Mucosa of stomach (tissue), 1 donor: ENCODE measurements around the gene LZTR1.
A peak's percentile ranks its signal among the peaks of the same experiment; 100 is the strongest.
"Not testable (repeated sequence)": the region's sequence is repeated elsewhere in the genome, so short reads cannot be mapped to it uniquely, and the experiment has no call there.

Experiments
- H3K27me3 ChIP-seq: one replicate; pipeline ENCODE4 v1.7.0; 2013; ENCODE audit warnings: mild to moderate bottlenecking, low read length; ENCODE audit not compliant: control insufficient read depth, insufficient read depth
- H3K36me3 ChIP-seq: one replicate; pipeline ENCODE4 v1.7.0; 2013; ENCODE audit warnings: low read length; ENCODE audit not compliant: control insufficient read depth, insufficient read depth
- H3K4me1 ChIP-seq: one replicate; pipeline ENCODE4 v1.7.0; 2013; ENCODE audit warnings: mild to moderate bottlenecking, low read length; ENCODE audit not compliant: control insufficient read depth, insufficient read depth
- H3K4me3 ChIP-seq: one replicate; pipeline ENCODE4 v1.7.0; 2013; ENCODE audit warnings: low read length
- H3K9ac ChIP-seq: one replicate; pipeline ENCODE4 v1.7.0; 2013; ENCODE audit warnings: mild to moderate bottlenecking, low read length, moderate library complexity
- H3K9me3 ChIP-seq: one replicate; pipeline ENCODE4 v1.7.0; 2013; ENCODE audit warnings: mild to moderate bottlenecking, low read length, moderate library complexity; ENCODE audit not compliant: control insufficient read depth
- donor health status: Pancreatic carcinoma.

LZTR1 gene

GRCh38 chr22:20999350-21000206 is 17.5 kb downstream of the LZTR1 start:
- Histone ChIP-seq H3K27me3 (no peaks in the 10 kb centered on the region), H3K9ac (no peak overlapping the region), H3K4me1 (peaks cover 36% of the 10 kb centered on the region), H3K9me3 (no peaks in the 10 kb centered on the region), H3K4me3 (no peak overlapping the region), H3K36me3 (peaks cover 19% of the 10 kb centered on the region)

GRCh38 chr22:21000207-21000986 is 18.3 kb downstream of the LZTR1 start:
- Histone ChIP-seq H3K9ac (peak overlapping the region; percentile 91), H3K4me1 (peaks cover 36% of the 10 kb centered on the region), H3K36me3 (peaks cover 19% of the 10 kb centered on the region), H3K27me3 (no peaks in the 10 kb centered on the region), H3K4me3 (peak overlapping the region; percentile 70), H3K9me3 (no peaks in the 10 kb centered on the region)

GRCh38 chr22:21000987-21001600 is 19.0 kb downstream of the LZTR1 start:
- Histone ChIP-seq H3K4me3 (peak overlapping the region; percentile 70), H3K9ac (peak overlapping the region; percentile 91), H3K4me1 (peaks cover 36% of the 10 kb centered on the region), H3K27me3 (no peaks in the 10 kb centered on the region), H3K9me3 (no peaks in the 10 kb centered on the region), H3K36me3 (peaks cover 19% of the 10 kb centered on the region)

GRCh38 chr22:21001601-21002325 is 19.7 kb downstream of the LZTR1 start, which contains the start of gene THAP7:
Gene THAP7 (minus strand): TSS chr22:21002118. CDS start chr22:21001911, 207 bp downstream.
- peak within 1 kb of the TSS; percentile 70 for H3K4me3 ChIP-seq
- H3K36me3 ChIP-seq, result peaks cover 17% of the 10 kb centered on the region
- H3K9me3 ChIP-seq, result no peaks in the 10 kb centered on the region
- H3K4me1 ChIP-seq, result peaks cover 36% of the 10 kb centered on the region
- peak within 1 kb of the TSS; percentile 91 for H3K9ac ChIP-seq
- H3K27me3 ChIP-seq, result no peaks in the 10 kb centered on the region

- Histone ChIP-seq H3K9me3 (no peaks in the 10 kb centered on the region), H3K27me3 (no peaks in the 10 kb centered on the region), H3K36me3 (peaks cover 7% of the 10 kb centered on the region), H3K4me1 (peaks cover 36% of the 10 kb centered on the region), H3K9ac (no peak overlapping the region), H3K4me3 (no peak overlapping the region)
These were observed 21.7 kb downstream of the LZTR1 start for GRCh38 chr22:21003782-21004181.

- not testable (repeated sequence) for H3K27me3 ChIP-seq, H3K4me3 ChIP-seq, H3K9ac ChIP-seq, H3K36me3 ChIP-seq, H3K9me3 ChIP-seq, H3K4me1 ChIP-seq
These were observed 27.1 kb downstream of the LZTR1 start for GRCh38 chr22:21009208-21009607.

GRCh38 chr22:21009638-21010425 is 27.7 kb downstream of the LZTR1 start:
- Histone ChIP-seq H3K27me3 (no peaks in the 10 kb centered on the region), H3K9ac (no peak overlapping the region), H3K9me3 (no peaks in the 10 kb centered on the region), H3K4me1 (peaks cover 13% of the 10 kb centered on the region), H3K4me3 (no peak overlapping the region), H3K36me3 (no peaks in the 10 kb centered on the region)

- no peaks in the 10 kb centered on the region for H3K36me3 ChIP-seq
- no peaks in the 10 kb centered on the region for H3K27me3 ChIP-seq
- no peak overlapping the region for H3K4me3 ChIP-seq
- H3K9me3 ChIP-seq, result no peaks in the 10 kb centered on the region
- H3K4me1 ChIP-seq, result peaks cover 21% of the 10 kb centered on the region
- no peak overlapping the region for H3K9ac ChIP-seq
These were observed 28.5 kb downstream of the LZTR1 start for GRCh38 chr22:21010426-21011113.

- H3K4me1 ChIP-seq, result peaks cover 23% of the 10 kb centered on the region
- H3K9ac ChIP-seq, result no peak overlapping the region
- H3K36me3 ChIP-seq, result no peaks in the 10 kb centered on the region
- no peaks in the 10 kb centered on the region for H3K9me3 ChIP-seq
- H3K27me3 ChIP-seq, result no peaks in the 10 kb centered on the region
- no peak overlapping the region for H3K4me3 ChIP-seq
These were observed 30.6 kb downstream of the LZTR1 start for GRCh38 chr22:21012446-21013407.

GRCh38 chr22:21013657-21014201 is 31.6 kb downstream of the LZTR1 start:
- peak overlapping the region; percentile 41 for H3K9ac ChIP-seq
- H3K9me3 ChIP-seq, result no peaks in the 10 kb centered on the region
- H3K4me1 ChIP-seq, result peaks cover 23% of the 10 kb centered on the region
- H3K4me3 ChIP-seq, result peak overlapping the region; percentile 60
- no peaks in the 10 kb centered on the region for H3K36me3 ChIP-seq
- H3K27me3 ChIP-seq, result no peaks in the 10 kb centered on the region
